HG03175 (cell line): ENCODE measurements around the gene FAM124B.

Experiments
- ATAC-seq: cut with Tn5 transposase; IDR thresholded peaks from one replicate; pipeline ENCODE4 v1.9.1; 2021; ENCODE audit warnings: mild to moderate bottlenecking, moderate library complexity; ENCODE audit not compliant: unreplicated experiment

Gene FAM124B

GRCh38 chr2:224345492-224345891 lies 56.4 kb downstream of the FAM124B start:
- ATAC-seq = no peak

GRCh38 chr2:224343226-224343625 lies 58.7 kb downstream of the FAM124B start:
- ATAC-seq = no peak

- ATAC-seq = no peak
Observed at GRCh38 chr2:224335991-224336390, 65.9 kb downstream of the FAM124B start.

- no peak for ATAC-seq
Observed at GRCh38 chr2:224334726-224335125, 67.2 kb downstream of the FAM124B start.

GRCh38 chr2:224333726-224334482 lies 68.0 kb downstream of the FAM124B start:
- ATAC-seq = no peak

GRCh38 chr2:224331698-224332097 lies 70.2 kb downstream of the FAM124B start:
- no peak for ATAC-seq

GRCh38 chr2:224328798-224329197 lies 73.1 kb downstream of the FAM124B start:
- no peak for ATAC-seq
